Measurements from ENCODE around the gene WT1.

GRCh38 chr11:32375826-32376225, 59.5 kb downstream of the WT1 start:
- TF ChIP-seq CTCF (CRISPR knock-in tag; IDR thresholded peaks at IDR 0.05): no peak
- TF ChIP-seq FOXM1 (CRISPR knock-in tag; IDR thresholded peaks at IDR 0.05): no peak

Data from HepG2 (cell line).